GM12892 (cell line): ENCODE data around the gene PPP5C.
"Not testable (repeated sequence)": the region's sequence is repeated elsewhere in the genome, so short reads cannot be mapped to it uniquely, and the experiment has no call there.

Experiments used
- POLR2A ChIP-seq: IDR thresholded peaks from 2 replicates; pipeline ENCODE4 v1.6.1; 2011; ENCODE audit warnings: low read depth, low read length, control low read depth
- POLR2AphosphoS5 ChIP-seq: IDR thresholded peaks from 2 replicates; pipeline ENCODE4 v1.6.1; 2011; ENCODE audit warnings: low read depth, low read length, control low read depth
- TAF1 ChIP-seq: IDR thresholded peaks from 2 replicates; pipeline ENCODE4 v1.6.1; 2011; ENCODE audit warnings: low read depth, mild to moderate bottlenecking, control low read depth, low read length, borderline replicate concordance

DNA sequence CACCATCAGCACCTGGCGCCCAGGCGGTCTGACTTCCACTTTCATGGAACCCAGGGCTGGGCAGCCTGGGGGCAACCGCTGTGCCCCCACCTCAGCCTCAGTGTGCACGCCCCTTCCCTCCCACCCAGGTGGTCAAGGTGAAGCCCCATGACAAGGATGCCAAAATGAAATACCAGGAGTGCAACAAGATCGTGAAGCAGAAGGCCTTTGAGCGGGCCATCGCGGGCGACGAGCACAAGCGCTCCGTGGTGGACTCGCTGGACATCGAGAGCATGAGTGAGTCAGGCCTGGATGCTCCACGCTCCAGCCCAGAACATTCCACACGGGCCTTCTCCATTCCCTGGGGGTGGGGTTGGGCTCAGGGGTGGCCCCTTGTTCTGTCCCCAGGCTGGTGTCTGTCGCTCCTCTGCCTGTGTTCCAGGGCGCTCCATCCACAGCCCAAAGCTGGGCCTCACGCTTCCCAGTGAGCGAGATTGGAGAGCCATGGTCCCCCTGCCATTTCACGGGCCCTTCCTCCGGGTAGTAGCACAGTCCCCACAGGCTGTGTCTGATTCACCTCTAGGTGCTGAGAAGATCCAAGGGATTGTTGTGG is 28.7 kb downstream of the PPP5C start:
- not testable (repeated sequence) for TF ChIP-seq POLR2A, POLR2AphosphoS5, TAF1
